ENCODE measurements around the gene LRRC8C.

GRCh38 chr1:89732643-89733222 is 99.8 kb downstream of the LRRC8C start:
- TF ChIP-seq EZH2 (IDR thresholded peaks at IDR 0.05; ENCODE audit: borderline replicate concordance, low read length) (no peak), CTCF (IDR thresholded peaks at IDR 0.05; ENCODE audit: low read length) (no peak)

Measured in OCI-LY1 (cell line).